ENCODE data around the gene ADISSP. TPM values are rescaled to one million over a fixed set of nuclear protein-coding genes. Genes with fewer than 3 reads are reported as not detected.

ADISSP gene
- total and polyA plus RNA-seq, 9 of the 15 experiments (the other 6 are each of a cell fraction or from before 2014, with no cell fraction given): 1.4 to 70.6 (median 23.4) TPM

DNA sequence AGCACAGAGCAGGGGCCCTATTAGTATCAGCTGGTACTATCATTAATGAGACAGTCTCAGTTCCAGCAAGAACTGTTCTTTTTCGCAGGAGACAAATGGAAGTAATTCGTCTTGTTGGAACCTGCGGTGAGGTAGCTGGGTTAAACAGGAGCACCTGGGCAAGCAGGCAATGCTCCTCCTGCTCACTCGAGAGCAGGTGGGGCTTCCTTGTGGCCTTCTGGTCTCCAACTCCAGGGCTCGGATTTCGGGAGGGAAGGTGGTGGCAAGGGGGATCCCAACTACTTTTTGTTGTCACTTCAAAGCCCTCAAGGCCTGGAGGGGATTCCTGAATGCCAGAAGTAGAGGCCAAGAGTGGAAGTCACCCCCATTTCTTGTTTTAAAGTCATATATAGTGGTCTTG, 15.0 kb upstream of the ADISSP start (continued):
- no peak for TF ChIP-seq C11orf30 (IDR thresholded peaks at IDR 0.05; ENCODE audit: low read depth)
- no peak for TF ChIP-seq ZNF384 (IDR thresholded peaks at IDR 0.05; ENCODE audit: low read depth, low read length)
- TF ChIP-seq SMARCC2 (IDR thresholded peaks at IDR 0.05; ENCODE audit: low read depth): no peak
- TF ChIP-seq IFI16 (CRISPR knock-in tag; IDR thresholded peaks at IDR 0.05): no peak
- TF ChIP-seq ZNF224 (CRISPR knock-in tag; IDR thresholded peaks at IDR 0.05): no peak
- no peak for TF ChIP-seq MEIS2 (IDR thresholded peaks at IDR 0.05; ENCODE audit: partially characterized antibody)
- TF ChIP-seq, protein P1, sequence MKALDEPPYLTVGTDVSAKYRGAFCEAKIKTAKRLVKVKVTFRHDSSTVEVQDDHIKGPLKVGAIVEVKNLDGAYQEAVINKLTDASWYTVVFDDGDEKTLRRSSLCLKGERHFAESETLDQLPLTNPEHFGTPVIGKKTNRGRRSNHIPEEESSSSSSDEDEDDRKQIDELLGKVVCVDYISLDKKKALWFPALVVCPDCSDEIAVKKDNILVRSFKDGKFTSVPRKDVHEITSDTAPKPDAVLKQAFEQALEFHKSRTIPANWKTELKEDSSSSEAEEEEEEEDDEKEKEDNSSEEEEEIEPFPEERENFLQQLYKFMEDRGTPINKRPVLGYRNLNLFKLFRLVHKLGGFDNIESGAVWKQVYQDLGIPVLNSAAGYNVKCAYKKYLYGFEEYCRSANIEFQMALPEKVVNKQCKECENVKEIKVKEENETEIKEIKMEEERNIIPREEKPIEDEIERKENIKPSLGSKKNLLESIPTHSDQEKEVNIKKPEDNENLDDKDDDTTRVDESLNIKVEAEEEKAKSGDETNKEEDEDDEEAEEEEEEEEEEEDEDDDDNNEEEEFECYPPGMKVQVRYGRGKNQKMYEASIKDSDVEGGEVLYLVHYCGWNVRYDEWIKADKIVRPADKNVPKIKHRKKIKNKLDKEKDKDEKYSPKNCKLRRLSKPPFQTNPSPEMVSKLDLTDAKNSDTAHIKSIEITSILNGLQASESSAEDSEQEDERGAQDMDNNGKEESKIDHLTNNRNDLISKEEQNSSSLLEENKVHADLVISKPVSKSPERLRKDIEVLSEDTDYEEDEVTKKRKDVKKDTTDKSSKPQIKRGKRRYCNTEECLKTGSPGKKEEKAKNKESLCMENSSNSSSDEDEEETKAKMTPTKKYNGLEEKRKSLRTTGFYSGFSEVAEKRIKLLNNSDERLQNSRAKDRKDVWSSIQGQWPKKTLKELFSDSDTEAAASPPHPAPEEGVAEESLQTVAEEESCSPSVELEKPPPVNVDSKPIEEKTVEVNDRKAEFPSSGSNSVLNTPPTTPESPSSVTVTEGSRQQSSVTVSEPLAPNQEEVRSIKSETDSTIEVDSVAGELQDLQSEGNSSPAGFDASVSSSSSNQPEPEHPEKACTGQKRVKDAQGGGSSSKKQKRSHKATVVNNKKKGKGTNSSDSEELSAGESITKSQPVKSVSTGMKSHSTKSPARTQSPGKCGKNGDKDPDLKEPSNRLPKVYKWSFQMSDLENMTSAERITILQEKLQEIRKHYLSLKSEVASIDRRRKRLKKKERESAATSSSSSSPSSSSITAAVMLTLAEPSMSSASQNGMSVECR (CRISPR knock-in tag; IDR thresholded peaks at IDR 0.05): no peak
- no peak for TF ChIP-seq KDM5B (IDR thresholded peaks at IDR 0.05; ENCODE audit: insufficient replicate concordance, low read depth, low read length)

All from K562 (cell line).